ENCODE data around the gene GYS2.
"Not testable (repeated sequence)": the region's sequence is repeated elsewhere in the genome, so short reads cannot be mapped to it uniquely, and the experiment has no call there.

The GYS2 gene

DNA sequence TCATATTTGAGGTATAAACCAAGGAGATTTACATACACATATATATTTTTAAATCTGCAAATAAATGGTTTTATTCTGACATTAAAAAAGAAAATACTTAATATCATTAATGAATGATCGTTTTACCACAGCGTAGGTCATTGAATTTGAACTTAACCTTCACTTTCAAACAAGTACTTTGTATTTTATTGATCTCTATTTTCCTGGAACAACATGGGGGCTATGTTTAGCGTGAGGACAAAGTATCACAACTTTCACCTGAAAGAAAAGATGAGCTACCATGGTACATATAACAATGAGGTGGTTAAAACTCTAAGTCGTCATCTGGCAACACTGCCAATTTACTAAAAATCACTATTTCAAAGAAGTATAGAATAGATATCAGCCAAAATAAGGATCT lies 6.0 kb downstream of the GYS2 start:
- no peak for DNase-seq (ENCODE audit: extremely low spot score)
- POLR2A ChIA-PET = no interaction called here
- TF ChIP-seq LEF1 (IDR thresholded peaks at IDR 0.05; ENCODE audit: borderline replicate concordance) (no peak), ARNT (IDR thresholded peaks at IDR 0.05) (no peak), FOXK2 (IDR thresholded peaks at IDR 0.05) (no peak), BHLHE40 (IDR thresholded peaks at IDR 0.05; ENCODE audit: borderline replicate concordance) (no peak), ELF4 (IDR thresholded peaks at IDR 0.05) (no peak), FOXA1 (IDR thresholded peaks at IDR 0.05) (no peak), CTBP1 (IDR thresholded peaks at IDR 0.05; ENCODE audit: borderline replicate concordance) (no peak), TARDBP (IDR thresholded peaks at IDR 0.05) (no peak), SUZ12 (IDR thresholded peaks at IDR 0.05) (no peak), L3MBTL2 (conservative IDR thresholded peaks at IDR 0.05) (no peak), SP1 (IDR thresholded peaks at IDR 0.05) (no peak)
- CTCF ChIA-PET = interaction anchor here (0.6 kb wide), 1 partner anchor 158 kb away, joined by 6 read pairs; no protein-coding TSS in a partner anchor

DNA sequence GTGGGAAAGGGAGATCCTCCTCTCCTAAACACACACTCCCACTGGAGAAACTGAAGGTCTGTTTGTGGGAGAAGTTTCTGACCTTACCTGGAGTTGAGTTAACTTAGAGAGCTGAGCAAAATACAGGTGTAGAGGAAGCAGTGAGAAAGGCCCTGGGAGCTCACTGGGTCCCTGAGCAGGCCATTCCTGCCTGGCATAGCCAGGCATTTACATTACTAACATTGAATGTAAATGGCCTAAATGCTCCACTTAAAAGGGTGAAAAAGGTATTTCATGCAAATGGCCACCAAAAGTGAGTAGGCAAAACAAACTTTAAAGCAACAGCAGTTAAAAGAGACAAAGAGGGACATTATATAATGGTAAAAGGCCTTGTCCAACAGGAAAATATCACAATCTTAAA lies 9.3 kb downstream of the GYS2 start:
- DNase-seq (ENCODE audit: extremely low spot score); CTCF ChIA-PET; POLR2A ChIA-PET: not testable (repeated sequence)

DNA sequence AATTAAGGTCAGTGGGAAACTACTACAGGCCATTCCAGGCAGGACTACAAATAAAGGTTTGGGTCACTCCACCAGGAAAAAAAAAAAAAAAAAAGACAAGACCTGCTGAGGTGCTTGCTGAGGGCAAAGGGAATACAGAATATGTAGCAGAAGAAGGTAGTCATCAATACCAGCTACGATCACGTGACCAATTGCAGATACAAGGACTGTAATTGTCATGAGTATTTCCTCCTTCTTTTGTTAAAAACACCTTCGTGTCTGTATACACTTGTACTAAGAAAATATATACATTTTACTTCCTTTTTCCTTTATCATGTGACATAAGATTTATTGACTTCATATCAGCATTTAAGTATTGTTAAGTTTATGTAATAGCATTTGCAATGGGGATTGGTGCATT lies 19.2 kb downstream of the GYS2 start:
- no peak for TF ChIP-seq LEF1 (IDR thresholded peaks at IDR 0.05; ENCODE audit: borderline replicate concordance)
- no peak for TF ChIP-seq ARNT (IDR thresholded peaks at IDR 0.05)
- no peak for TF ChIP-seq FOXK2 (IDR thresholded peaks at IDR 0.05)
- no peak for TF ChIP-seq L3MBTL2 (conservative IDR thresholded peaks at IDR 0.05)
- TF ChIP-seq, protein P1, sequence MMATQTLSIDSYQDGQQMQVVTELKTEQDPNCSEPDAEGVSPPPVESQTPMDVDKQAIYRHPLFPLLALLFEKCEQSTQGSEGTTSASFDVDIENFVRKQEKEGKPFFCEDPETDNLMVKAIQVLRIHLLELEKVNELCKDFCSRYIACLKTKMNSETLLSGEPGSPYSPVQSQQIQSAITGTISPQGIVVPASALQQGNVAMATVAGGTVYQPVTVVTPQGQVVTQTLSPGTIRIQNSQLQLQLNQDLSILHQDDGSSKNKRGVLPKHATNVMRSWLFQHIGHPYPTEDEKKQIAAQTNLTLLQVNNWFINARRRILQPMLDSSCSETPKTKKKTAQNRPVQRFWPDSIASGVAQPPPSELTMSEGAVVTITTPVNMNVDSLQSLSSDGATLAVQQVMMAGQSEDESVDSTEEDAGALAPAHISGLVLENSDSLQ (IDR thresholded peaks at IDR 0.05) = no peak
- no peak for TF ChIP-seq SP1 (IDR thresholded peaks at IDR 0.05)
- TF ChIP-seq TARDBP (IDR thresholded peaks at IDR 0.05) = no peak
- TF ChIP-seq FOXA1 (IDR thresholded peaks at IDR 0.05) = no peak
- no peak for TF ChIP-seq BHLHE40 (IDR thresholded peaks at IDR 0.05; ENCODE audit: borderline replicate concordance)
- TF ChIP-seq HDGF (IDR thresholded peaks at IDR 0.05; ENCODE audit: borderline replicate concordance) = no peak
- TF ChIP-seq NFRKB (IDR thresholded peaks at IDR 0.05) = no peak
- ChIA-PET CTCF (no interaction called here), POLR2A (no interaction called here)
- DNase-seq (ENCODE audit: extremely low spot score) = no peak

DNA sequence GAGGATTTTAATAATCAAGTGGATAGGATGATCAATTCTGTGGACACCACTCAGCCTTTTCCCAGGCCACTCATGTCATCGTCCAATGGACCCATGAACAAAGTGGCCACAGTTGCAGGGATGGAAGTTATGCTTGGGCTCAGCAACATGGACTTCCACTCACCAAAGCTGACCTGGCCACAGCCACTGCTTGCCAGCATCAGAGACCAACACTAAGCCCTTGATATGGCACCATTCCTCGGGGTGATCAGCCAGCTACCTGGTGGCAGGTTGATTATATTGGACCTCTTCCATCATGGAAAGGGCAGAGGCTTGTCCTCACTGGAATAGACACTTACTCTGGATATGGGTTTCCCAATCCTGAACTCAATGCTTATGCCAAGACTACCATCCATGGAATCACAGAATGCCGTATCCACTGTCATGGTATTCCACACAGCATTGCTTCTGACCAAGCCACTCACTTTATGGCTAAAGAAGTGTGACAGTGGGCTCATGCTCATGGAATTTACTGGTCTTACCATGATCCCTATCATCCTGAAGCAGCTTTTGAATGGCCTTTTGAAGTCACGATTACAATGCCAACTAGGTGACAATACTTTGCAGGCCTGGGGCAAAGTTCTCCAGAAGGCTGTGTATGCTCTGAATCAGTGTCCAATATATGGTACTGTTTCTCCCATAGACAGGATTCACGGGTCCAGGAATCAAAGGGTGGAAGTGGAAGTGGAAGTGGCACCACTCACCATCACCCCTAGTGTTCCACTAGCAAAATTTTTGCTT lies 20.1 kb downstream of the GYS2 start:
- DNase-seq (ENCODE audit: extremely low spot score); POLR2A ChIA-PET; CTCF ChIA-PET: not testable (repeated sequence)

DNA sequence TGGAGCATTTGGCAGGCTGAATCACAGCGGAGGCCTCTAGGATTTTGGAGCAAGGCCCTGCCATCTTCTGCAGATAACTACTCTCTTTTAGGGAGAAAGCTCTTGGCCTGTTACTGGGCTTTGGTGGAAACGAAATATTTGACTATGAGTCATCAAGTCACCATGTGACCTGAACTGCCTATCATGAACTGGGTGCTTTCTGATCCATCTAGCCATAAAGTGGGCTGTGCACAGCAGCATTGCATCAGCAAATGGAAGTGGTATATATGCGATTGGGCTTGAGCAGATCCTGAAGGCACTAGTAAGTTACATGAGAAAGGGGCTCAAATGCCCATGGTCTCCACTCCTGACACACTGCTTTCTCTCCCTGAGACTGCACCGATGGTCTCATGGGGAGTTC lies 21.1 kb downstream of the GYS2 start:
- no peak for DNase-seq (ENCODE audit: extremely low spot score)
- ChIA-PET POLR2A (no interaction called here), CTCF (no interaction called here)
- no peak for TF ChIP-seq L3MBTL2 (conservative IDR thresholded peaks at IDR 0.05)
- TF ChIP-seq, protein P1 (IDR thresholded peaks at IDR 0.05) = no peak
- no peak for TF ChIP-seq NFRKB (IDR thresholded peaks at IDR 0.05)
- TF ChIP-seq FOXA1 (IDR thresholded peaks at IDR 0.05) = no peak

DNA sequence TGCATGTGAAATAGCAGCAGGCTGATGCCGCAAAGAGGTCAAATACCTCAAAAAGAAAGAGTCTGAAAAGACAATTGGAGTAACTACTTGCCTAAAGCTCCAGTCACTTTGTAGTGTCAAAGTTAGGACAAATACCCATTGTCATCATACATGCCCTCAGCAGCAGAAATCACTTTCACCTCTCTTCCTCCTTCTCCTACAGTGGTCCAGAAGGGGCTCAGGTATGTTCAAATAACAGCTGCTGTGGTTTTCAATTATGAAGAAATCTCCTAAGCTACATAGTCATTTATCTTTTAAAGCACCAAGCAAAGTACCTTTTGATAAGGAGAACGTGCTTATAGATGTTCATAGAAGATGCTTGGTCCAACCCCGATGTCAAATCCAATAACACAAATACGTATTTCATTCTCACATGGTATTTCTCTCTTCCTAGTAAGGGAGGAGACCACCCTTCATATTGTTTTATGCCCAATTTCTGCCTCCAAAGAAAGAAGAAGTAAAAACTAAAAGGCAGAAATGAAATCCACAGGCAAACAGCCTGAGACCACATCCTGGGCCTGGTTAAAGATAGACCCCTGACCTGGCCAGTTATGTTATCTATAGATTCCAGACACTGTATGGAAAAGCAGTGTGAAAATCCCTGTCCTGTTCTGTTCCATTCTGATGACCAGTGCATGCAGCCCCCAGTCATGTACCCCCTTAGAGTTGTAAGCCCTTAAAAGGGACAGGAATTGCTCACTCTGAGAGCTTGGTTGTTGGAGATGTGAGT lies 23.7 kb downstream of the GYS2 start:
- POLR2A ChIA-PET = no interaction called here
- TF ChIP-seq FOXM1 (IDR thresholded peaks at IDR 0.05; ENCODE audit: borderline replicate concordance) = no peak
- CTCF ChIA-PET = no interaction called here
- DNase-seq (ENCODE audit: extremely low spot score) = no peak

DNA sequence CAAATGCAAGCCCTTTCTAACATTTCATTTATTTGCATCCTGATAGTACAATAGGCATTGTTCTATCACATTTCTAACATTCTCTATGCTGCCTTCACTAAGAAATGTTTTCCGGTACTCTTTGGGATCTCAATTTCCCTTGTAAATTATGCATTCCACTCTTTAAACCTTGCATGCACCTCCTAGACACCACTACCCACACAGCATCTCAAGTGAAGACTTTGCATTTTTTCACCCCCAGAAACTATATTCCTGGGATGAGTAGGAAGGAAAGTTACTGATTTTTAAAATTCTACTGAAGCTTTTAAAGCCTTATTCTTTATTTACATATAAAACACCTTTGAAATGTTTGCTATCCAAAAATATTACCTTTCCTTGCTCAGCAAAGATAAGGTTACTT lies 27.1 kb downstream of the GYS2 start:
- no peak for DNase-seq (ENCODE audit: extremely low spot score)
- TF ChIP-seq FOXK2 (IDR thresholded peaks at IDR 0.05) (no peak), L3MBTL2 (conservative IDR thresholded peaks at IDR 0.05) (no peak), LEF1 (IDR thresholded peaks at IDR 0.05; ENCODE audit: borderline replicate concordance) (no peak), FOXM1 (IDR thresholded peaks at IDR 0.05; ENCODE audit: borderline replicate concordance) (no peak), SP1 (IDR thresholded peaks at IDR 0.05) (no peak), TARDBP (IDR thresholded peaks at IDR 0.05) (no peak), HDGF (IDR thresholded peaks at IDR 0.05; ENCODE audit: borderline replicate concordance) (no peak), BHLHE40 (IDR thresholded peaks at IDR 0.05; ENCODE audit: borderline replicate concordance) (no peak), CTBP1 (IDR thresholded peaks at IDR 0.05; ENCODE audit: borderline replicate concordance) (no peak), ZNF384 (IDR thresholded peaks at IDR 0.05) (no peak), NFRKB (IDR thresholded peaks at IDR 0.05) (no peak), ELF4 (IDR thresholded peaks at IDR 0.05) (no peak), ARNT (IDR thresholded peaks at IDR 0.05) (no peak), SUZ12 (IDR thresholded peaks at IDR 0.05) (no peak)
- TF ChIP-seq, protein P1 (IDR thresholded peaks at IDR 0.05) = no peak
- ChIA-PET POLR2A (no interaction called here), CTCF (no interaction called here)

All from HEK293T (cell line).